ENCODE results near the gene MYPN.
"Not testable (repeated sequence)": the region's sequence is repeated elsewhere in the genome, so short reads cannot be mapped to it uniquely, and the experiment has no call there.

The MYPN gene

GRCh38 chr10:68233046-68233445 lies 123.8 kb downstream of the MYPN start:
- no peak for FAIRE-seq

GRCh38 chr10:68235111-68235510 lies 125.8 kb downstream of the MYPN start:
- FAIRE-seq, result no peak

- FAIRE-seq, result no peak
Observed at GRCh38 chr10:68235581-68235980, 126.3 kb downstream of the MYPN start.

GRCh38 chr10:68237173-68237572 lies 127.9 kb downstream of the MYPN start:
- FAIRE-seq, result no peak

- no peak for FAIRE-seq
Observed at GRCh38 chr10:68238371-68238770, 129.1 kb downstream of the MYPN start.

GRCh38 chr10:68239069-68239468 lies 129.8 kb downstream of the MYPN start:
- FAIRE-seq, result no peak

GRCh38 chr10:68239596-68240150 lies 130.4 kb downstream of the MYPN start:
- no peak for FAIRE-seq

GRCh38 chr10:68242051-68242450 lies 132.8 kb downstream of the MYPN start:
- no peak for FAIRE-seq

- not testable (repeated sequence) for FAIRE-seq
Observed at GRCh38 chr10:68246397-68246796, 137.1 kb downstream of the MYPN start.

- FAIRE-seq, result no peak
Observed at GRCh38 chr10:68247931-68248330, 138.6 kb downstream of the MYPN start.

- FAIRE-seq, result no peak
Observed at GRCh38 chr10:68249297-68249696, 140.0 kb downstream of the MYPN start.

GRCh38 chr10:68251151-68251550 lies 141.9 kb downstream of the MYPN start:
- no peak for FAIRE-seq

- FAIRE-seq, result no peak
Observed at GRCh38 chr10:68251625-68252495, 142.6 kb downstream of the MYPN start.

- FAIRE-seq, result no peak
Observed at GRCh38 chr10:68253346-68253745, 144.1 kb downstream of the MYPN start.

- no peak for FAIRE-seq
Observed at GRCh38 chr10:68261132-68261856, 152.0 kb downstream of the MYPN start.
